Breast epithelium (tissue), 3 donors: ENCODE measurements around the gene TMEM132C.

Experiments used
- POLR2A ChIP-seq: fragments of 450-650 bp; IDR thresholded peaks from one replicate; pipeline ENCODE4 v1.6.1; 2016; ENCODE audit warnings: antibody characterized with exemption, mild to moderate bottlenecking, moderate library complexity
- POLR2AphosphoS5 ChIP-seq, 3 donors: sonication (generic); formaldehyde crosslinking; IDR thresholded peaks; one replicate each; pipeline ENCODE4 v1.6.1; 2017; ENCODE audit warnings: antibody characterized with exemption in 3 of 3
- TF ChIP-seq, protein P1 (sequence below), 3 donors: fragments of 450-650 bp; IDR thresholded peaks; one replicate each; pipeline ENCODE4 v1.5.1; 2016 to 2017; ENCODE audit warnings: antibody characterized with exemption in 3 of 3, mild to moderate bottlenecking in 3 of 3, moderate library complexity in 3 of 3

DNA sequence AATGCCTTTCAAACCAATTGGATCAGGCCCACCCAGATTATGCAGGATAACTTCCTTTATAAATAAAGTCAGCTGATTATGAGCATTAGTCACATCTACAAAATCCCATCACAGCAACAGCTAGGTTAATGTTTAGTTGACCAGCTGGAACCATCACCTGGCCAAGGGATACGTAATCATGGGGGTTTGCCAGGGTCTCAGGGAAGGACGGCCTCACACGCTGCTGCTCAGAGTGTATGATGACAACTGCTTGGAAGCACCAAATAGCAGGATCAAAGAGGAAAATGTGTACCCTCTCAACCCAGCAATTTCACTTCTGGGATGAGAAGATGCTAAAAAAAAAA, 394.2 kb downstream of the TMEM132C start:
- TF ChIP-seq, protein P1, sequence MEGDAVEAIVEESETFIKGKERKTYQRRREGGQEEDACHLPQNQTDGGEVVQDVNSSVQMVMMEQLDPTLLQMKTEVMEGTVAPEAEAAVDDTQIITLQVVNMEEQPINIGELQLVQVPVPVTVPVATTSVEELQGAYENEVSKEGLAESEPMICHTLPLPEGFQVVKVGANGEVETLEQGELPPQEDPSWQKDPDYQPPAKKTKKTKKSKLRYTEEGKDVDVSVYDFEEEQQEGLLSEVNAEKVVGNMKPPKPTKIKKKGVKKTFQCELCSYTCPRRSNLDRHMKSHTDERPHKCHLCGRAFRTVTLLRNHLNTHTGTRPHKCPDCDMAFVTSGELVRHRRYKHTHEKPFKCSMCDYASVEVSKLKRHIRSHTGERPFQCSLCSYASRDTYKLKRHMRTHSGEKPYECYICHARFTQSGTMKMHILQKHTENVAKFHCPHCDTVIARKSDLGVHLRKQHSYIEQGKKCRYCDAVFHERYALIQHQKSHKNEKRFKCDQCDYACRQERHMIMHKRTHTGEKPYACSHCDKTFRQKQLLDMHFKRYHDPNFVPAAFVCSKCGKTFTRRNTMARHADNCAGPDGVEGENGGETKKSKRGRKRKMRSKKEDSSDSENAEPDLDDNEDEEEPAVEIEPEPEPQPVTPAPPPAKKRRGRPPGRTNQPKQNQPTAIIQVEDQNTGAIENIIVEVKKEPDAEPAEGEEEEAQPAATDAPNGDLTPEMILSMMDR (IDR thresholded peaks at IDR 0.05): no peak
- no peak for TF ChIP-seq POLR2AphosphoS5 (IDR thresholded peaks at IDR 0.05)
- no peak for TF ChIP-seq POLR2A
